ENCODE results near the gene SVEP1.

- TF ChIP-seq POLR2AphosphoS5 (IDR thresholded peaks at IDR 0.05; ENCODE audit: borderline replicate concordance, low read depth, low read length) = no peak
- TF ChIP-seq EZH2 (IDR thresholded peaks at IDR 0.05) = no peak
- no peak for TF ChIP-seq FOXP2 (optimal IDR thresholded peaks at IDR 0.05; ENCODE audit: control extremely low read depth, extremely low read length, insufficient read depth)
These were observed 44.0 kb upstream of the SVEP1 start for GRCh38 chr9:110623462-110624025.
